Measurements from ENCODE around the gene LCE3E. TPM values are rescaled to one million over a fixed set of nuclear protein-coding genes. Genes with fewer than 3 reads are reported as not detected.

The LCE3E gene, protein sequence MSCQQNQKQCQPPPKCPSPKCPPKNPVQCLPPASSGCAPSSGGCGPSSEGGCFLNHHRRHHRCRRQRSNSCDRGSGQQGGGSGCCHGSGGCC
- total RNA-seq (2021; fragmentation: NEBNext Ultra II Directional; extraction: Animal tissue kit (Norgen Biotek cat#: 25700)), result not detected
- long read RNA-seq, result 0 reads

DNA sequence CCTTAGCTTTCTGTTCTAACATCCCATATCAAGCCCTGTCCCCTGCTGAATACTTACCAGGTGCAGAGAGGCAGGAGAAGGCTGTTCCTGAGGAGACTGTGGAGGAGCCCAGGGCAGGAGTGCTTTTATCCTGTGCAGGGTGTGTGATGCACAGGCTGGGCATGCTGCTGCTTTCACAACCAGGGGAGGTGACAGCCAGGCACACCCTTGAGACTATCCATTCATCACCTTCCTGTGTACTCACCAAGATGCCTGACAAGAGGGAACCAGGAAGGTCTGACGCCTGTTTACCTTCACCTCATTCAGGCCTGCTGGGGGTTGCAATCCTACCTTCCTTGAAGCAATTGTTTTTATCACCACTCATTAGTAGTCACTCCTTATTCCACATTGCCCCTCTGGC, at the start of gene LCE3E:
Gene LCE3E, minus strand, starts transcription at position 100 of the 400 bp plus-strand sequence. CDS start 572 bp downstream, outside the sequence.
- DNase-seq, result no peak
- H3K9me3 Mint-ChIP-seq, result peaks cover 51% of the 10 kb centered on the region
- no peaks in the 10 kb centered on the region for H3K36me3 Mint-ChIP-seq (ENCODE audit: low read depth)
- TF ChIP-seq, protein P1, sequence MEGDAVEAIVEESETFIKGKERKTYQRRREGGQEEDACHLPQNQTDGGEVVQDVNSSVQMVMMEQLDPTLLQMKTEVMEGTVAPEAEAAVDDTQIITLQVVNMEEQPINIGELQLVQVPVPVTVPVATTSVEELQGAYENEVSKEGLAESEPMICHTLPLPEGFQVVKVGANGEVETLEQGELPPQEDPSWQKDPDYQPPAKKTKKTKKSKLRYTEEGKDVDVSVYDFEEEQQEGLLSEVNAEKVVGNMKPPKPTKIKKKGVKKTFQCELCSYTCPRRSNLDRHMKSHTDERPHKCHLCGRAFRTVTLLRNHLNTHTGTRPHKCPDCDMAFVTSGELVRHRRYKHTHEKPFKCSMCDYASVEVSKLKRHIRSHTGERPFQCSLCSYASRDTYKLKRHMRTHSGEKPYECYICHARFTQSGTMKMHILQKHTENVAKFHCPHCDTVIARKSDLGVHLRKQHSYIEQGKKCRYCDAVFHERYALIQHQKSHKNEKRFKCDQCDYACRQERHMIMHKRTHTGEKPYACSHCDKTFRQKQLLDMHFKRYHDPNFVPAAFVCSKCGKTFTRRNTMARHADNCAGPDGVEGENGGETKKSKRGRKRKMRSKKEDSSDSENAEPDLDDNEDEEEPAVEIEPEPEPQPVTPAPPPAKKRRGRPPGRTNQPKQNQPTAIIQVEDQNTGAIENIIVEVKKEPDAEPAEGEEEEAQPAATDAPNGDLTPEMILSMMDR (IDR thresholded peaks at IDR 0.05), result no peak
- peaks cover 3% of the 10 kb centered on the region for H3K27me3 Mint-ChIP-seq (ENCODE audit: insufficient read depth)
- H3K4me1 Mint-ChIP-seq (ENCODE audit: low read depth), result no peaks in the 10 kb centered on the region
- no peak within 1 kb of the TSS for H3K4me3 Mint-ChIP-seq
- H3K27ac Mint-ChIP-seq, result no peak within 1 kb of the TSS

DNA sequence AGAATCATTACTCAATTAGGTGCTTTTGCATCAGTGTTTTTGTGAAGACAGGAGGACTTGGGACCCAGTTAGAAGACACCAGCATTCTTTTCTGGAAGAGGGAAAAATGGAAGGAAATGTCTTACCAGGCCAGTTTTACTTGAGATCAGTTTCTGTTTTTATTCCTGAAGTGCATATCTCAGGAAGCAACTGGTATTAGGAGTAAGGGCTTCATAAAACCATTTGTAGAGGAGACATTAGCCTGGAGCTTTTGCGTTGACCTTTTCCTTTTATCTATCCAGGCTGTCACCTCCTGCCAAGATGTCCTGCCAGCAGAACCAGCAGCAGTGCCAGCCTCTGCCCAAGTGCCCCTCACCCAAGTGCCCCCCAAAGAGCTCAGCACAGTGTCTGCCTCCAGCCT, 46.9 kb upstream of the LCE3E start, which contains the start of gene LCE3B:
Gene LCE3B, plus strand, starts transcription at position 301 of the 400 bp plus-strand sequence. Its CDS starts 0 bp downstream, at position 301.
- H3K4me1 Mint-ChIP-seq (ENCODE audit: low read depth), result no peaks in the 10 kb centered on the region
- no peak within 1 kb of the TSS for H3K4me3 Mint-ChIP-seq
- TF ChIP-seq, protein P1 (IDR thresholded peaks at IDR 0.05), result no peak
- no peaks in the 10 kb centered on the region; the same call in 1 of the 2 replicates for H3K27me3 Mint-ChIP-seq (ENCODE audit: insufficient read depth)
- no peak for DNase-seq
- no peak within 1 kb of the TSS for H3K27ac Mint-ChIP-seq
- peaks cover 15% of the 10 kb centered on the region for H3K9me3 Mint-ChIP-seq
- peaks cover 3% of the 10 kb centered on the region for H3K36me3 Mint-ChIP-seq (ENCODE audit: low read depth)

DNA sequence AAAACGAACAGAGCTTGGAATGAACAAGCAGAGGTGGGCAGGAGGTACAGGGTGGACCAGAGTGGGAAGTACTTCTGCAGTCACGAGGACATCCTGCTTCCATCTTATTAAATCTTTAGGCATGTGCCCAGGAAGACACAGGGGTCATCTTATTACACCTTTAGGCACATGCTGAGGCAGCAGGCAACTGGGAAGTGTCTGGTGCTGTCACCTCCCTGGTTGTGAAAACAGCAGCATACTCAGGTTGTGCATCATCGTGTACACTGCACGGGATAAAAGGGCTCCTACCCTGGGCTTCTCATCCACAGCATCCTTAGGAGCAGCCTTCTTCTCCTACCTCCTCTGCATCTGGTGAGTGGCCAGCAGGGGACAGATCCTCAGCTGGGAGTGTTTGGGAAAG, 33.4 kb upstream of the LCE3E start, which contains the start of gene LCE3C:
Gene LCE3C, plus strand, starts transcription at position 301 of the 400 bp plus-strand sequence. CDS start 498 bp downstream, outside the sequence.
- Mint-ChIP-seq H3K4me1 (ENCODE audit: low read depth) (no peaks in the 10 kb centered on the region), H3K27ac (no peak within 1 kb of the TSS), H3K4me3 (no peak within 1 kb of the TSS), H3K36me3 (ENCODE audit: low read depth) (no peaks in the 10 kb centered on the region), H3K9me3 (no peaks in the 10 kb centered on the region; the same call in 1 of the 2 replicates), H3K27me3 (ENCODE audit: insufficient read depth) (no peaks in the 10 kb centered on the region; the same call in 1 of the 2 replicates)
- DNase-seq, result no peak
- TF ChIP-seq, protein P1 (IDR thresholded peaks at IDR 0.05), result no peak

DNA sequence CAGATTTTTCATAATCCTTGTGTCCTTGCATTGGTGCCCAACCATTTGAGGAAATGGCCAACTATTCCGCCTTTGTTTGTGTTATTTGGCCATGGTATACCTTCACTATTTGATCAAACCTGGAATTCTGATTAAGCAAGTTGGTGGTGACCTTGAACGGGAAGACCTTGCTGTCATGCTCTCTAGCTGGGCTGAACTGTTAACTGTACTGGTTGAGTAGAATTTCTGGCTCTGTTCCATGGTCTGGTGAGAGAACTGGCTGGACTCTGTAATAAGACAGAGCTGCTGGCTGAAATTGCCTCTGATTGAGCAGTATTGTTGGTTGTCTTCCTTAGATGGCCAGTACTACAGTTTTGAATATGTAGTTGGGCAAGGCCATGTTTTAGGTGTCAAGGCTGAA, 30.4 kb upstream of the LCE3E start:
- DNase-seq, result no peak
- Mint-ChIP-seq H3K9me3 (no peaks in the 10 kb centered on the region; the same call in 1 of the 2 replicates), H3K36me3 (ENCODE audit: low read depth) (no peaks in the 10 kb centered on the region), H3K27me3 (ENCODE audit: insufficient read depth) (no peaks in the 10 kb centered on the region; the same call in 1 of the 2 replicates), H3K4me1 (ENCODE audit: low read depth) (no peaks in the 10 kb centered on the region), H3K27ac (no peak overlapping the region), H3K4me3 (no peak overlapping the region)
- TF ChIP-seq, protein P1 (IDR thresholded peaks at IDR 0.05), result no peak

DNA sequence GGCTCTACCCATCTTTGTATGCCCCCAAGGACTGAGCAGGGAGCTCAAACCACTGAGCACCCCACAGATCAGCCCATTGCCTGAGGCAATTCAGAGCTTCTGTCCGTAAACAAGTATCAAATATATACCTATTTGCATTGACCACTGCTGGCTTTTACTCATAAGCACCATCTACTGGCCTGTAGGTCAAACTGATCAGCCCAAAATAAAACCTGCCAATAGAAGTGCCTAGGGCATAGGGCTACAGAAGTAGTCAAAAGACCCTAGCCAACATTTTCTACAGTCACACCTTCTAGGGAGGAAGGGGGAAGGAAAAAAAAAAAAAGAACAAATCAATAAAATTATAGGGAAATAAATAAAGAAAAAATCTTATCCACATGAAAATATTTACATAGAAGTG, 19.0 kb upstream of the LCE3E start:
- Mint-ChIP-seq H3K27me3 (ENCODE audit: insufficient read depth) (peaks cover 4% of the 10 kb centered on the region), H3K36me3 (ENCODE audit: low read depth) (no peaks in the 10 kb centered on the region), H3K9me3 (peaks cover 2% of the 10 kb centered on the region), H3K4me3 (no peak overlapping the region), H3K4me1 (ENCODE audit: low read depth) (no peaks in the 10 kb centered on the region; the same call in 1 of the 2 replicates), H3K27ac (no peak overlapping the region)
- TF ChIP-seq, protein P1 (IDR thresholded peaks at IDR 0.05), result peak; percentile 32; the same call in 1 of the 2 replicates
- no peak for DNase-seq

Measured in HFFc6 (cell line).